CD14-positive monocyte (primary cell): Measurements from ENCODE around the gene LIAS. TPM values are rescaled to one million over a fixed set of nuclear protein-coding genes. Genes with fewer than 3 reads are reported as not detected.

Source experiments
- DNase-seq, 3 donors: peaks; one replicate each; pipeline ENCODE4 v3.0.0-alpha.2; 2011 to 2022
- H2AFZ ChIP-seq: 2 replicates; pipeline ENCODE4 v1.6.0; 2012; ENCODE audit warnings: mild to moderate bottlenecking, low read depth, low read length, inconsistent platforms; ENCODE audit not compliant: insufficient read depth, poor library complexity, severe bottlenecking
- H3K27ac ChIP-seq, 2 donors: 1 replicate in 1 of 2; 2 replicates in 1 of 2; pipeline ENCODE4 v1.5.1; 2012 to 2013; ENCODE audit warnings: low read length in 2 of 2, control low read depth in 1 of 2, inconsistent platforms in 1 of 2, low read depth in 1 of 2, mild to moderate bottlenecking in 1 of 2
- H3K27me3 ChIP-seq, 2 donors: one replicate each; pipeline versions ENCODE4 v1.6.0 to v1.6.1; 2011 to 2013; ENCODE audit warnings: low read length in 2 of 2; ENCODE audit not compliant: control insufficient read depth in 2 of 2, insufficient read depth in 2 of 2
- H3K36me3 ChIP-seq, 2 donors: replicated peaks in 1 of 2; 1 replicate in 1 of 2; 2 replicates in 1 of 2; pipeline versions ENCODE4 v1.5.1 to v1.6.1; 2012 to 2013; ENCODE audit warnings: low read length in 2 of 2, control low read depth in 1 of 2, inconsistent platforms in 1 of 2, mild to moderate bottlenecking in 1 of 2; ENCODE audit not compliant: insufficient read depth in 2 of 2, control insufficient read depth in 1 of 2
- H3K4me1 ChIP-seq, 2 donors: 1 replicate in 1 of 2; 2 replicates in 1 of 2; pipeline versions ENCODE4 v1.5.1 to v1.6.1; 2012 to 2013; ENCODE audit warnings: low read length in 2 of 2, control low read depth in 1 of 2, inconsistent platforms in 1 of 2, mild to moderate bottlenecking in 1 of 2, moderate library complexity in 1 of 2; ENCODE audit not compliant: insufficient read depth in 2 of 2, control insufficient read depth in 1 of 2
- H3K4me2 ChIP-seq: replicated peaks from 2 replicates; pipeline ENCODE3; 2012; ENCODE audit warnings: low read length, moderate library complexity, mild to moderate bottlenecking; ENCODE audit not compliant: poor library complexity, severe bottlenecking; ENCODE audit errors: extremely low read depth
- H3K4me3 ChIP-seq, 3 experiments: fragments of 200-600 bp in 1 of 3; sonication (generic) in 1 of 3; replicated peaks in 1 of 3; 1 replicate in 2 of 3; 2 replicates in 1 of 3; pipeline ENCODE4 v1.5.1; 2011 to 2013; ENCODE audit warnings: low read length in 3 of 3, mild to moderate bottlenecking in 3 of 3, control low read depth in 2 of 3, low read depth in 2 of 3, inconsistent platforms in 1 of 3, moderate library complexity in 1 of 3
- H3K79me2 ChIP-seq: 2 replicates; pipeline ENCODE4 v1.6.0; 2012; ENCODE audit warnings: mild to moderate bottlenecking, control low read depth, inconsistent platforms, low read length, moderate library complexity; ENCODE audit not compliant: insufficient read depth
- H3K9ac ChIP-seq: 2 replicates; pipeline ENCODE4 v1.6.0; 2017; ENCODE audit warnings: low read length, mild to moderate bottlenecking; ENCODE audit not compliant: insufficient read depth, poor library complexity, severe bottlenecking
- H3K9me3 ChIP-seq, 2 donors: replicated peaks in 1 of 2; 1 replicate in 1 of 2; 2 replicates in 1 of 2; pipeline versions ENCODE4 v1.5.1 to v1.6.1; 2012 to 2013; ENCODE audit warnings: low read length in 2 of 2, control low read depth in 1 of 2; ENCODE audit not compliant: control insufficient read depth in 1 of 2, insufficient read depth in 1 of 2
- H4K20me1 ChIP-seq: 2 replicates; pipeline ENCODE4 v1.6.0; 2012; ENCODE audit warnings: mild to moderate bottlenecking, low read length, control low read depth, moderate library complexity; ENCODE audit not compliant: insufficient read depth
- H3K27ac Mint-ChIP-seq, 7 donors: one replicate each; pipeline ENCODE4 v1.8.0; 2020; ENCODE audit warnings: mild to moderate bottlenecking in 7 of 7, mixed read lengths in 7 of 7, moderate library complexity in 6 of 7, inconsistent platforms in 2 of 7
- H3K27me3 Mint-ChIP-seq, 3 donors: one replicate each; pipeline ENCODE4 v1.8.0; 2021 to 2022; ENCODE audit warnings: low read depth in 3 of 3, mild to moderate bottlenecking in 3 of 3, mixed read lengths in 3 of 3, moderate library complexity in 3 of 3, inconsistent platforms in 1 of 3
- H3K36me3 Mint-ChIP-seq, 2 donors: one replicate each; pipeline ENCODE4 v1.8.0; 2020; ENCODE audit warnings: mixed read lengths in 2 of 2, inconsistent platforms in 1 of 2, mild to moderate bottlenecking in 1 of 2
- H3K4me1 Mint-ChIP-seq: one replicate; pipeline ENCODE4 v1.8.0; 2020; ENCODE audit warnings: mild to moderate bottlenecking, mixed read lengths
- H3K4me3 Mint-ChIP-seq, 2 donors: one replicate each; pipeline ENCODE4 v1.8.0; 2020; ENCODE audit warnings: mild to moderate bottlenecking in 2 of 2, mixed read lengths in 2 of 2, moderate library complexity in 1 of 2
- H3K9me3 Mint-ChIP-seq, 7 donors: one replicate each; pipeline ENCODE4 v1.8.0; 2020 to 2022; ENCODE audit warnings: mixed read lengths in 7 of 7, mild to moderate bottlenecking in 6 of 7, moderate library complexity in 6 of 7, inconsistent platforms in 2 of 7
- CTCF ChIP-seq: fragments of 200-600 bp; IDR thresholded peaks from one replicate; pipeline ENCODE4 v1.8.0; 2022; ENCODE audit warnings: antibody characterized with exemption, mild to moderate bottlenecking
- WGBS: methylation state at CpG from one replicate; pipeline ENCODE4 v1.1.5; 2013; ENCODE audit warnings: missing lambda C conversion rate; ENCODE audit not compliant: insufficient coverage; 5-methylcytosine and 5-hydroxymethylcytosine counted together
- intact Hi-C, 2 donors: fragments of 100-400 bp; cut with micrococcal nuclease; formaldehyde crosslinking; loops; one replicate each; pipeline versions ENCODE4 v1.15.0 to v1.15.1; 2023
- polyA plus RNA-seq, 3 donors: library from polyadenylated mRNA; depleted of rRNA in 1 of 3; unstranded in 2 of 3; stranded (reverse) in 1 of 3; fragments of 300-500 nt in 2 of 3; fragments of >200 nt in 1 of 3; fragmentation: Illumina TruSeq in 2 of 3; gene quantifications; 1 replicate in 2 of 3; 2 replicates in 1 of 3; pipeline ENCODE4 v1.2.3, GENCODE V29; 2012 to 2021

The LIAS gene
- polyA plus RNA-seq, 3 donors = 7.2 to 8.9 (median 7.8) TPM

DNA sequence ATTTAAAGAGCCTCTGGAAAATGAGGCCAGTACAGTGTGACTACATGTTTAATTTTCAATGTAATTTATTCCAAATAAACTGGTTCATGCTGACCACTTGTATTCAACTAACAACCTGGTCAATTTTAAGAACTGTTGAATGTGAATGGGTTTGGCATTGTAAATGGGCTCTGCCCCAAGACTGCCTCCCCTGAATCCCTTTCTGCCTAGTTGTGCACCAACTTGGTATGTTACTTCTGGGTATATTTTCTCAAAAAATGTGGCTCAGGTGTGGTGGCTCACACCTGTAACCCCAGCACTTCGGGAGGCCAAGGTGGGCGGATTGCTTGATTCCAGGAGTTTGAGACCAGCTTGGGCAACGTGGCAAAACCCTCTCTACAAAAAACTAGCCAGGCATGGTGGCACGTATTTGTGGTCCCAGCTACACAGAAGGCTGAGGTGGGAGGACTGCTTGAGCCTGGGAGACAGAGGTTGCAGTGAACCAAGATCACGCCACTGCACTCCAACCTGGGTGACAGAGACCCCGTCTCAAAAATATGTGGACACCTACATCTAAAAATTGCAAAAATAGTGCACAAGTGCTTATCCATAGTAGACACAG is 7.3 kb upstream of the LIAS start:
- Histone ChIP-seq H2AFZ (no peak overlapping the region), H3K27me3 (peaks cover 0 to 5% of the 10 kb centered on the region in 2 donors), H3K4me3 (no peak overlapping the region), H3K9ac (no peak overlapping the region), H3K27ac (no peak overlapping the region), H4K20me1 (peaks cover 57% of the 10 kb centered on the region), H3K4me2 (no peak overlapping the region), H3K79me2 (peaks cover 14% of the 10 kb centered on the region), H3K4me1 (peaks cover 5 to 14% of the 10 kb centered on the region in 2 donors), H3K36me3 (peaks cover 59 to 75% of the 10 kb centered on the region in 2 donors), H3K9me3 (no peaks in the 10 kb centered on the region)
- H3K36me3 Mint-ChIP-seq = peaks cover 56 to 76% of the 10 kb centered on the region in 2 donors
- 90% methylated on average over 2 of the region's 6 CpGs for WGBS
- DNase-seq = no peak
- TF ChIP-seq CTCF = no peak
- peaks cover 0 to 4% (median 0%) of the 10 kb centered on the region in 7 donors for H3K9me3 Mint-ChIP-seq
- no peak overlapping the region for H3K4me3 Mint-ChIP-seq
- peaks cover 5 to 8% (median 8%) of the 10 kb centered on the region in 3 donors for H3K27me3 Mint-ChIP-seq
- peak overlapping the region in 3 of 7 donors; percentile 18 to 79 (median 19) for H3K27ac Mint-ChIP-seq
- peaks cover 14% of the 10 kb centered on the region for H3K4me1 Mint-ChIP-seq
- intact Hi-C loops = loop anchor here (10.0 kb wide), 2 partner anchors 243 to 267 kb away; partner anchors contain the start of genes UBE2K (in 1 of the 2) and WDR19 (in 1 of the 2)

DNA sequence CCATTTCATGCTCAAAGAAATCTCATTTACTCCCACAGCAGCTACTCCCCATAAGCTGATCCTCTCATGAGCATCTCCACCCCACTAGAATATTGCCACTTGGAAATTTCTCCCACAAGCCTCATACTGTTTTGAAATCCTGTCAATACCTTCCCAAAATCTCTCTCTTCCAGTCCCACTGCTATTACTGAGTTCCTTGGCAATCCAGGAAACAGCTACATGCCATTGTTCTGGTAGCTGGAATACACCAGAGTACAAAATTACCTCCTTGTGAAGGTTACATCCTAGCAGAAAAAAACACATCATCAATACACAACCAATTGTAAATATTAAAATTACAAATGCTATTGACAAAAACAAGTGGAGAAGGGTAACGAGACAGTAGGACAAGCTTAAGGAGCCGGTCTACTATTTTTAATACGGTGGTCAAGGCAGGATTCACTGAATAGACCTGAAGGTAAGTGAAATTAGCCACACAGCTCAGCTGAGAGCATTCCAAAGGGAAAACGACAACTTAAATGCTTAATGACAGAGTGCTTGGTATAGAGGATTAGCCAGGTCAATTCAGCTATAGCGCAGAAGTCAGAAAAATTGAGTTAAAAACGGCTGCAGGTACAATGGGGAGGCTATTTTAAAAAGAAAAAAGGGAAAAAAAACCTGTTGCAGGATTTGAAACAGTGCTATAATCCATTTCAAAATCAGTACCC is 6.5 kb upstream of the LIAS start:
- no peak overlapping the region for H3K4me2 ChIP-seq
- H2AFZ ChIP-seq = no peak overlapping the region
- H3K4me1 ChIP-seq = peaks cover 5 to 13% of the 10 kb centered on the region in 2 donors
- H4K20me1 ChIP-seq = peaks cover 61% of the 10 kb centered on the region
- H3K27ac ChIP-seq = no peak overlapping the region
- Mint-ChIP-seq H3K4me3 (no peak overlapping the region), H3K27ac (peak overlapping the region in 2 of 7 donors; percentile 44 to 53), H3K27me3 (peaks cover under 1 to 3% (median 1%) of the 10 kb centered on the region in 3 donors), H3K36me3 (peaks cover 64 to 83% of the 10 kb centered on the region in 2 donors), H3K9me3 (peaks cover 0 to 1% (median 0%) of the 10 kb centered on the region in 7 donors), H3K4me1 (peaks cover 18% of the 10 kb centered on the region)
- no peaks in the 10 kb centered on the region for H3K9me3 ChIP-seq
- peaks cover 22% of the 10 kb centered on the region for H3K79me2 ChIP-seq
- no peak overlapping the region for H3K4me3 ChIP-seq
- H3K9ac ChIP-seq = no peak overlapping the region
- peaks cover 67 to 83% of the 10 kb centered on the region in 2 donors for H3K36me3 ChIP-seq
- no peak for DNase-seq
- no peak for TF ChIP-seq CTCF
- 94% methylated on average over 5 of the region's 6 CpGs for WGBS
- intact Hi-C loops = loop anchor here (10.0 kb wide), 2 partner anchors 242 to 268 kb away; partner anchors contain the start of genes UBE2K (in 1 of the 2) and WDR19 (in 1 of the 2)
- H3K27me3 ChIP-seq = peaks cover 0 to 2% of the 10 kb centered on the region in 2 donors
